ENCODE data around the gene CFAP73.

The CFAP73 gene

GRCh38 chr12:113149361-113150150 lies at the start of gene CFAP73:
TSS of gene CFAP73 (plus strand) at chr12:113149724. CDS start at chr12:113149858, 134 bp downstream.
- H3K4me3 ChIP-seq (replicated peaks; ENCODE audit: low read depth, low read length): no peak within 1 kb of the TSS; the same call in 1 of the 2 replicates
- TF ChIP-seq CTCF (IDR thresholded peaks at IDR 0.05; ENCODE audit: low read depth, low read length, missing control alignments): no peak

GRCh38 chr12:113099764-113100163 lies 49.8 kb upstream of the CFAP73 start:
- DNase-seq (ENCODE audit: extremely low read depth, low read depth): no peak
- no peak for TF ChIP-seq CTCF (IDR thresholded peaks at IDR 0.05; ENCODE audit: low read depth, low read length, missing control alignments)
- no peak overlapping the region for H3K4me3 ChIP-seq (replicated peaks; ENCODE audit: low read depth, low read length)

More at GRCh38 chr12:113149361-113150150, at the start of gene CFAP73:
- peak; percentile 72 for DNase-seq (ENCODE audit: extremely low read depth, low read depth)

GRCh38 chr12:113101751-113102150 lies 47.8 kb upstream of the CFAP73 start:
- no peak for DNase-seq (ENCODE audit: extremely low read depth, low read depth)
- TF ChIP-seq CTCF (IDR thresholded peaks at IDR 0.05; ENCODE audit: low read depth, low read length, missing control alignments): no peak

GRCh38 chr12:113102811-113103210 lies 46.7 kb upstream of the CFAP73 start:
- no peak for DNase-seq (ENCODE audit: extremely low read depth, low read depth)
- no peak for TF ChIP-seq CTCF (IDR thresholded peaks at IDR 0.05; ENCODE audit: low read depth, low read length, missing control alignments)
- no peak overlapping the region for H3K4me3 ChIP-seq (replicated peaks; ENCODE audit: low read depth, low read length)

More at GRCh38 chr12:113101751-113102150, 47.8 kb upstream of the CFAP73 start:
- H3K4me3 ChIP-seq (replicated peaks; ENCODE audit: low read depth, low read length): no peak overlapping the region

GRCh38 chr12:113103756-113104450 lies 45.6 kb upstream of the CFAP73 start:
- H3K4me3 ChIP-seq (replicated peaks; ENCODE audit: low read depth, low read length): no peak overlapping the region
- TF ChIP-seq CTCF (IDR thresholded peaks at IDR 0.05; ENCODE audit: low read depth, low read length, missing control alignments): no peak
- DNase-seq (ENCODE audit: extremely low read depth, low read depth): no peak

GRCh38 chr12:113104953-113105510 lies 44.5 kb upstream of the CFAP73 start:
- no peak for DNase-seq (ENCODE audit: extremely low read depth, low read depth)
- H3K4me3 ChIP-seq (replicated peaks; ENCODE audit: low read depth, low read length): no peak overlapping the region
- TF ChIP-seq CTCF (IDR thresholded peaks at IDR 0.05; ENCODE audit: low read depth, low read length, missing control alignments): no peak

Data from HFF-Myc (cell line).